HCT116 (cell line): Measurements from ENCODE around the gene SEC24C. TPM values are rescaled to one million over a fixed set of nuclear protein-coding genes. Genes with fewer than 3 reads are reported as not detected.
A peak's percentile ranks its signal among the peaks of the same experiment; 100 is the strongest.
"Not testable (repeated sequence)": the region's sequence is repeated elsewhere in the genome, so short reads cannot be mapped to it uniquely, and the experiment has no call there.

Experiments
- ATAC-seq: fragments of 200-7000 bp; cut with Tn5 transposase; 2 replicates; pipeline ENCODE4 v1.9.1; 2020; ENCODE audit warnings: mild to moderate bottlenecking, moderate library complexity
- BruUV-seq: library from RNA; stranded (reverse); fragments of 400-500 nt; replicated peaks from 2 replicates; lab custom pipeline; 2021; lab: Mats Ljungman, UMichigan
- CTCF ChIA-PET: fragments of 300-600 bp; sonication (Branson Sonifier 250); formaldehyde crosslinking; loops from one replicate; lab custom pipeline; 2021; ENCODE audit warnings: antibody characterized with exemption; lab: Charles Lee
- POLR2A ChIA-PET: fragments of 300-600, 350-600 bp; sonication (Branson Sonifier 250); formaldehyde crosslinking; loops from one replicate; lab custom pipeline; 2021; ENCODE audit warnings: antibody characterized with exemption; lab: Charles Lee
- RAD21 ChIA-PET, 2 experiments: fragments of 300-600 bp; sonication (Branson Sonifier 250); formaldehyde crosslinking; loops; one replicate each; lab custom pipeline; 2023; ENCODE audit warnings: low total read pairs in 2 of 2; ENCODE audit not compliant: uncharacterized antibody in 2 of 2, unreplicated experiment in 2 of 2, low non-redundant PET in 1 of 2; lab: Charles Lee
- DNase-seq: peaks from one replicate; pipeline ENCODE4 v3.0.0-alpha.2; 2010; ENCODE audit warnings: low read depth, low spot score
- H2AFZ ChIP-seq: fragments of 200-600 bp; shearing (Covaris generic), sonication (generic); 2 replicates; pipeline ENCODE4 v1.6.1; 2017; ENCODE audit warnings: low read depth, mixed run types, mixed read lengths, antibody characterized with exemption, low read length; ENCODE audit not compliant: poor library complexity, severe bottlenecking
- H3K27ac ChIP-seq: 2 replicates; pipeline ENCODE4 v1.5.1; 2012; ENCODE audit warnings: low read depth, low read length
- H3K27me3 ChIP-seq: fragments of 200-600 bp; sonication (generic); 2 replicates; pipeline ENCODE4 v1.6.1; 2016; ENCODE audit warnings: mixed run types, low read length, mixed read lengths; ENCODE audit not compliant: insufficient read depth
- H3K36me3 ChIP-seq, 2 experiments: fragments of 200-500 bp in 1 of 2; fragments of 200-600 bp in 1 of 2; sonication (Bioruptor generic) in 1 of 2; sonication (generic) in 1 of 2; 2 replicates each; pipeline versions ENCODE4 v1.5.1 to v1.6.1; 2014 to 2016; ENCODE audit warnings: low read length in 2 of 2, inconsistent platforms in 1 of 2, mixed read lengths in 1 of 2, mixed run types in 1 of 2; ENCODE audit not compliant: insufficient read depth in 2 of 2, control insufficient read depth in 1 of 2
- H3K4me1 ChIP-seq, 2 experiments: fragments of 200-600 bp in 1 of 2; sonication (generic) in 1 of 2; 2 replicates each; pipeline versions ENCODE4 v1.5.1 to v1.6.1; 2012 to 2017; ENCODE audit warnings: low read length in 2 of 2, inconsistent platforms in 1 of 2, mild to moderate bottlenecking in 1 of 2, mixed read lengths in 1 of 2, mixed run types in 1 of 2, moderate library complexity in 1 of 2; ENCODE audit not compliant: insufficient read depth in 2 of 2, control insufficient read depth in 1 of 2
- H3K4me2 ChIP-seq: fragments of 200-600 bp; sonication (generic); 2 replicates; pipeline ENCODE4 v1.6.1; 2017; ENCODE audit warnings: mixed run types, low read length, mixed read lengths
- H3K4me3 ChIP-seq, 2 experiments: fragments of 200-600 bp in 1 of 2; sonication (generic) in 1 of 2; replicated peaks in 1 of 2; 2 replicates each; pipeline ENCODE4 v1.5.1; 2011 to 2016; ENCODE audit warnings: low read length in 2 of 2, control low read depth in 1 of 2, low read depth in 1 of 2, mild to moderate bottlenecking in 1 of 2, mixed read lengths in 1 of 2, mixed run types in 1 of 2
- H3K79me2 ChIP-seq: fragments of 200-600 bp; sonication (generic); 2 replicates; pipeline ENCODE4 v1.6.1; 2017; ENCODE audit warnings: mild to moderate bottlenecking, mixed run types, low read length, moderate library complexity, mixed read lengths; ENCODE audit not compliant: insufficient read depth
- H3K9ac ChIP-seq: fragments of 200-600 bp; sonication (generic); 2 replicates; pipeline ENCODE4 v1.6.1; 2016; ENCODE audit warnings: low read length, mixed read lengths
- H3K9me2 ChIP-seq: fragments of 200-600 bp; sonication (generic), shearing (Covaris generic); 2 replicates; pipeline ENCODE4 v1.6.1; 2017; ENCODE audit warnings: mixed run types, mild to moderate bottlenecking, moderate library complexity; ENCODE audit not compliant: insufficient read depth
- H3K9me3 ChIP-seq, 2 experiments: fragments of 200-500 bp in 1 of 2; fragments of 200-600 bp in 1 of 2; sonication (Bioruptor generic) in 1 of 2; sonication (generic) in 1 of 2; 2 replicates each; pipeline ENCODE4 v1.6.1; 2014 to 2017; ENCODE audit warnings: low read length in 2 of 2, mixed read lengths in 2 of 2, inconsistent platforms in 1 of 2, low read depth in 1 of 2, mild to moderate bottlenecking in 1 of 2, mixed run types in 1 of 2, moderate library complexity in 1 of 2; ENCODE audit not compliant: control insufficient read depth in 1 of 2, insufficient read depth in 1 of 2
- H4K20me1 ChIP-seq: fragments of 200-600 bp; sonication (generic), shearing (Covaris generic); 2 replicates; pipeline ENCODE4 v1.6.1; 2017; ENCODE audit warnings: mixed run types, mild to moderate bottlenecking, moderate library complexity; ENCODE audit not compliant: insufficient read depth
- EZH2 ChIP-seq: fragments of 200-600 bp; sonication (generic); IDR thresholded peaks from 2 replicates; pipeline ENCODE4 v1.6.1; 2017; ENCODE audit warnings: antibody characterized with exemption, mixed run types
- SP1 ChIP-seq: IDR thresholded peaks from 2 replicates; pipeline ENCODE4 v1.6.1; 2012; ENCODE audit warnings: low read depth
- SRF ChIP-seq: IDR thresholded peaks from 2 replicates; pipeline ENCODE4 v1.6.1; 2012; ENCODE audit warnings: low read depth
- intact Hi-C: fragments of 100-400 bp; cut with micrococcal nuclease; formaldehyde crosslinking; loops from 2 replicates; pipeline ENCODE4 v1.10.0; 2022
- total RNA-seq: library from RNA; stranded (reverse); gene quantifications from one replicate; pipeline ENCODE4 v1.2.1, GENCODE V29; 2021; ENCODE audit not compliant: unreplicated experiment

The SEC24C gene
- total RNA-seq, 1 experiment from 2014 or later = 60.9 TPM

- H3K27me3 ChIP-seq, DNase-seq, H3K9me2 ChIP-seq, H2AFZ ChIP-seq, H3K4me2 ChIP-seq, H3K36me3 ChIP-seq, BruUV-seq, H3K4me3 ChIP-seq, H3K9ac ChIP-seq, ATAC-seq, H3K27ac ChIP-seq, H3K9me3 ChIP-seq, intact Hi-C loops, H4K20me1 ChIP-seq, RAD21 ChIA-PET, CTCF ChIA-PET: not testable (repeated sequence)
- peaks cover 40% of the 10 kb centered on the region for H3K79me2 ChIP-seq
- POLR2A ChIA-PET = interaction anchor here (0.7 kb wide), 1 partner anchor 408 kb away, joined by 3 read pairs; no protein-coding TSS in a partner anchor
- H3K4me1 ChIP-seq = peaks cover 2 to 22% of the 10 kb centered on the region in 2 experiments; a peak in 3 of 4 replicates
Observed at GRCh38 chr10:73740501-73741254, 3.5 kb upstream of the SEC24C start.

- Histone ChIP-seq H3K9me2 (no peaks in the 10 kb centered on the region), H3K4me1 (peaks cover 2 to 22% of the 10 kb centered on the region in 2 experiments; a peak in 3 of 4 replicates), H3K9me3 (no peaks in the 10 kb centered on the region), H3K79me2 (peaks cover 54% of the 10 kb centered on the region), H3K27ac (no peak overlapping the region), H4K20me1 (no peaks in the 10 kb centered on the region), H3K4me3 (no peak overlapping the region), H3K36me3 (0 out of 4 replicates have a peak, but pooled peaks cover 0 to 5% of the 10 kb centered on the region in 2 experiments), H3K27me3 (no peaks in the 10 kb centered on the region), H3K4me2 (peak overlapping the region; percentile 86), H2AFZ (no peak overlapping the region), H3K9ac (no peak overlapping the region)
- ChIA-PET RAD21 (no interaction called here), CTCF (no interaction called here), POLR2A (interaction anchor here (1.8 to 3.6 kb wide), 2 partner anchors 12 to 30 kb away, joined by 8 to 36 read pairs; a partner anchor contains a TSS)
- intact Hi-C loops = no loop called here
- ATAC-seq = no peak
- BruUV-seq = no TSS peak
- no peak for TF ChIP-seq EZH2
- TF ChIP-seq SRF = no peak
- no peak for TF ChIP-seq SP1
- no peak for DNase-seq
Observed at GRCh38 chr10:73742454-73742734, 1.8 kb upstream of the SEC24C start.
